Measurements from ENCODE around the gene AMBRA1.

Gene AMBRA1

GRCh38 chr11:46570790-46571398 lies 22.9 kb downstream of the AMBRA1 start:
- no peak for DNase-seq (ENCODE audit: low read depth in 2 of 2)

DNA sequence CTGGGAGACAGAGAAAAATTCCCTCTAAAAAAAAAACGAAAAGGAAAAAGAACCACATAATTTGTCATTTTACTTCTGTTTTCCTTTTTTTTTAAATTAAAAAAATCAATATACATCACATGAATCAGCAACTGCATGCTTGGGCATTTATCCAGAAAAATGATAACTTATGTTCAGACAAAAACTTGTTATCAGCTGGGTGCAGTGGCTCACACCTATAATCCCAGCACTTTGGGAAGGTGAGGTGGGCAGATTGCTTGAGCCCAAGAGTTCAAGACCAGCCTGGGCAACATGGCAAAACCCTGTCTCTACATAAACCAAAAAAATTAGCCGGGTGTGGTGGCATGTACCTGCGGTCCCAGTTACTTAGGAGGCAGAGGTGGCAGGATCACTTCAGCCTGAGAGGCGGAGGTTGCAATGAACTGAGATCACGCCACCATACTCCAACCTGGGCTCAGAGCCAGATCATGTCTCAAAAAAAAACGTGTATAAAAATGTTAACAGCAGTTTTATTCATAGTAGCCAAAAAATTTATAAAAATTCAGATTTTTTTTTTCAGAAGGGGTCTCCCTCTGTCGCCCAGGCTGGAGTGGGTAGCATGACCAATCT lies 28.5 kb downstream of the AMBRA1 start:
- DNase-seq (ENCODE audit: low read depth in 2 of 2) = no peak

GRCh38 chr11:46564459-46564858 lies 29.4 kb downstream of the AMBRA1 start:
- DNase-seq (ENCODE audit: low read depth in 2 of 2) = no peak

DNA sequence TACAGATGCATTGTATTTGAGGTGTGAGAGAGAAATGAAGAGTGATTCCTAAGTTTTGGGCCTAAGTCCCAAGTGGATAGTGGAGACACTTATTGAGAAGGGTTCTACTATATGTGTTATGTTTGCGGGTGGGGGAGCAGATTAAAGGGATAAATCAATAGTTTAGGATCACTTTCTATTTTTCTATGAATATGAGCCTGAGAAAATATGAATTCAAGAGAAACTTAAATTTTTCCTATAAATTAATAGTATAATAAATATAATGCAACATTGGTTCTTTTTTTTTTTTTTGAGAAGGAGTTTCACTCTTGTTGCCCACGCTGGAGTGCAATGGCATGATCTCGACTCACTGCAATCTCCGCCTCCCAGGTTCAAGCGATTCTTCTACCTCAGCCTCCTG lies 31.3 kb downstream of the AMBRA1 start:
- no peak for DNase-seq (ENCODE audit: low read depth in 2 of 2)

GRCh38 chr11:46560300-46560991 lies 33.4 kb downstream of the AMBRA1 start:
- DNase-seq (ENCODE audit: low read depth in 2 of 2) = peak in 1 of 2 donors; percentile 14

- no peak for DNase-seq (ENCODE audit: low read depth in 2 of 2)
Observed at GRCh38 chr11:46559815-46560214, 34.0 kb downstream of the AMBRA1 start.

DNA sequence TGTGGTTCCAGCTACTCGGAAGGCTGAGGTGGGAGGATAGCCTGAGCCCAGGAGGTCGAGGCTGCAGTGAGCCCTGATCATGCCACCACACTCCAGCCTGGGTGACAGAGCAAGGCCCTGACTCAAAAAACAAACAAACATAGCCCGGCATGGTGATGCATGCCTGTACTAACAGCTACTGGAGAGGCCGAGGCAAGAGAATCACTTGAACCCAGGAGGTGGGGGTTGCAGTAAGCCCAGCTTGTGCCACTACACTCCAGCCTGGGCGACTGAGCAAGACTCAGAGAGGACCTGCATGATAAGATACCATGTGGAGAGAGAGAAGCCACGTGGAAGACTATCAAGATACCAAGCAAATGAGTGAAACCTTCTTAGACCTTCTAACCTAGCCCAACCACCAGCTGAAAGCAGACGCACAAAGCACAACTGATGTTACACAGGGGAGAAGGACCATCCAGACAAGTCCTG lies 36.1 kb downstream of the AMBRA1 start:
- DNase-seq (ENCODE audit: low read depth in 2 of 2) = no peak

DNA sequence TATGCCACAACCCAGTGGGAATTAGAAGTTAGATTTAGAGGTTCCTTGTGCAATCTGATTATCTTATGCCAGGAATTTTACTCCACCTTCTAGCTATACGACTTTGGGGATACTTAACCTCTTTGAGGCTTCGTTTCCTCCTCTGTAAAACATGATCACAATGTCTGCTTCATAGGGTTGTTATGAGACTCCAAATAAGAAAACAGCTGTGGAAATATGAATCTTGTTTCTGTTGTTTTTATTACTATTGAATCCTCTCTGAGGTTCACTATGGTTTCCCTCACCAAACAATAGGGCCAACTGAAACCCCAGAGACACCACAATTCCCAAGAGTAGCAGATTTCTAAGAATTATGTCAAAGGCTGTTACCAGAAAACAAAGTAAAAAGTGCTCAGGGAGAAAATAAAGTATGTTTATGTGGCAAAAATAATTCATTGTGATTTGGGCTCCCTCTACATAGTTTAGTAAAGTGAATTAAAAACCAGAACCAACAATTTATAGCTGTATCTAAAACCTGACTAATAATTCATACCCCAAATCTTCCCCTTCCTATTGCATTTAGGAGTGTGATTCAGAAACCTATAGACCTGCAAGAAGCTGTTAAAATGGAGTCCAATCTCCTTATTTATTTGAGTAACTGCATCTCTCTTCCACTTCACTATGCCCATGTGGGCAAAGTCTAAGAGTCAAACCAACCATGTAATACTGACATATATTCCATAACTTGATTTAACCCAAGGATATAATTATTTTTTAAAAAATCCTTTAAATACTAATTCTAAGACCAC lies 38.4 kb downstream of the AMBRA1 start:
- DNase-seq (ENCODE audit: low read depth in 2 of 2) = no peak

GRCh38 chr11:46554213-46555147 lies 39.3 kb downstream of the AMBRA1 start:
- no peak for DNase-seq (ENCODE audit: low read depth in 2 of 2)

DNA sequence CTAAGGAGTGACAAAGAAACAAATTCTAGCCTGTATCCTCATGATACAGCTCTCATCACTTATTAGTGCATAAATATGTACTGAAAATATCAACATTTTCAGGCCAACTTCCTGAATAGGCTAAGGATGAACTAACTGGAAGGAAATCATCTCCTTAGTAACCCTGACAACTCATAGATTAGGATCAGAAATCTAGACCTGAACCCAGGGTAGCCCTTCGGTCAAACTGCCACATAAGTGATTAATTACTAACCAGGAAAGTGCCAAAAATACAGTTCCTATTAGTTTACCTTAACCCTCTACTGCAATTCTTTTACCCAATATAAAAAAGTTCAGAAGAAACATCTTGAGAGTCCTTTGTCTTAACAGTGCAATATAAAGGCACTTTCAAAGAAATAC lies 40.0 kb downstream of the AMBRA1 start:
- DNase-seq (ENCODE audit: low read depth in 2 of 2) = no peak

GRCh38 chr11:46551261-46551660 lies 42.6 kb downstream of the AMBRA1 start:
- no peak for DNase-seq (ENCODE audit: low read depth in 2 of 2)

DNA sequence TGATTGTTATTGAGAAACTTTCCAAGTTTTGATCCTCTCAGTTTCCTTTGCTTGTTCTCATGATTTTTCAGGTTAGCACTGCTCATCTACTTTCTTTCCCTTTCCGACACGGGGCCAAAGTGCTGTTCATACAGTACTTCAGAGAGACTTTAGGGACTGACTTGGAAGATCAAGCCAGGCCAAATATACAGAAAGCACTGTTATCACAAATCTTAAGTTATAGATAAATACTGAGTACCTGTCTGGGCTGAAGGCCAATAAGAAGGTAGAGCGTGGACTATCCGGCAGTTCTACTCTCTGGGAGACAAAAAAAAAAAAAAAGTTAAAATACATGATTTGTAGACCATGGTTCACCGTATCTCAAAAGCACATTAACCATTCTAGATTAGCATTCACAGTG lies 46.2 kb downstream of the AMBRA1 start:
- no peak for DNase-seq (ENCODE audit: low read depth in 2 of 2)

DNA sequence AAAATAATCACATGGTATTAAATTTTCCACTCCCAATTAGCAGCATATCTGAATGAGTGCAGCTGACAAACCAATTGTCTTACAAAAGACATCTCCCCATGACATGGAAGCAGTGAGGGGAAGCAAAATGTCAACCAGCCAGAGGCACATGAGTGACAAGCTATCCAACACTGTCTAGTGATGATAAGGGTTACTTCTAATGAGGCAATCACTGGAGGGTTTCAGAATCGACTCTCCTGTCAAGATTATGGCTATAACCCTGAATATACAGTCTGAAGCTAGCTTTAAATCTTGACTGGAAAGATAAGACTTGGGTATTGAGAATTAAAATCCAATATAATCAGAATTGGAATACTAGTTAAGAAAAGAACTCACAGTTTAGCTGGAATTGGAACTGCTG lies 50.3 kb downstream of the AMBRA1 start:
- no peak for DNase-seq (ENCODE audit: low read depth in 2 of 2)

GRCh38 chr11:46541593-46542371 lies 52.0 kb downstream of the AMBRA1 start:
- no peak for DNase-seq (ENCODE audit: low read depth in 2 of 2)

GRCh38 chr11:46540807-46541206 lies 53.0 kb downstream of the AMBRA1 start:
- DNase-seq (ENCODE audit: low read depth in 2 of 2) = no peak

DNA sequence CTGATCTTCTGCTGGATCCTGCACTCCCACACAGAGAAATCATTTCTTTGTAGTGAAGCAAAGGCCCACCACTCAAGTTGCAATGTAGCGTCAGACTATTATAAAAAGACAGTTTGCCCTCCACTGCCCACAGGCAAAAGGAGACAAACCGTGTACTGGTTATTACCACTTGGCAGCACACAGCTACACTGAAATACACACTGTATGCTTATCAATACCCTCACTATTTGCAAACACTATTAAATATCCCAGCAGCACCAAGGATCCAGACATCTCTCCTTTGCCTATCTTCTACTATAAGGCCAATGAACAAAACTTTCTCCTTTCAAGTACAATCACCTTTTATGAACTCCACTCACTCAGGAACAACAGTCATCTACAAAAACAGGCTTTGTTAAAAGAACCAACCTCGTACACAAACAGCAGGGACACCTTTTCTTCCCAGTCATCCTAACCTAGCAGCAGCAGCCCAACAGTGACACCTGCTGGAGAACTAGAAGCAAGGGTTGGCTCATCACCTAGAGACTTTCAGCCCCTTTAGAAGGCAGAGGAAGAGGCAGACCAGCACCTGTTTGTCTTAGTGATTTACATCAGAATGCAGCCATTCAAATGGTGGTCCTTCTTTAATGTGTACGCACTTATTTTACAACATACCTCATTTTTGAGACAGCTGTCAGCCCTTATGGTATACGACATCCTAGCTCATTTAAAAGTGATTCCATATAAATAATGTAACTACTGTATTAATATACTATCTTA lies 56.1 kb downstream of the AMBRA1 start:
- peak; percentile 28 to 34 for DNase-seq (ENCODE audit: low read depth in 2 of 2)

DNA sequence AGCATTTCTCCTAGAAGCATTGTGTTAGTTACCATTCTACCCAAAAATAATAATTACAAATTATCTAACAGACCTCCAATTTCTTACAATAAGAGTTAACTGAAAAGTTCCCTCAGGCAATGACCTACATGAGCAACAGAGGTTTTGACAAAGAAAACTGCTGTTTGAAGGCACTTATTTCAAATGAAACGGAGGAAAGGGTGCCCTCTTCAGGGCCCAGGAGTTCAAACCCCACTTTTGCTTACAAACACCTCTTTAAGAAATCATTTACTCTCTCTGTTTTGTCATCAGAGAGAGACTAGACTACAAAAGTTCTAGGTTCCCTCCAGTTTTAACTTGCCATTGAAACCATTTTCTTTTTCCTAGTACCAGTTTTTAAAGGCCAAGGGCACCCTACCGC lies 56.7 kb downstream of the AMBRA1 start:
- no peak for DNase-seq (ENCODE audit: low read depth in 2 of 2)

DNA sequence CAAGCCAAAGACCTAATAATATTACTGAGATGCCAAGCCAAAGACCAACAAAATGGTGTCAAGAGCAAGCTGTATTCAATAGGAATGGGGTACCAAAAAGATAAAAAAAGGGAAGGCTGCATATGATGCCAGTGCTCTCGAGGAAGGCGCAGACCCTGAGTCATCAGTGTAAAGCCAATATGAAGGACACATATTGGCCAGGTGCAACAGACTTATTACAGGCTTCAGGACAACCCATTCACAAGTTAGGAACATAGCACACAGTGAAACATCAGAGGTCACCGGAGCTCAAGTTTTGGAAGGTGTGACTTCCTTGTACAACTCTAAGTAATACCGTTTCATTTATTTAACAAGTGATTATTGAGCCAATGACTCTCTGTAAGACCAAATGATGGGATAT lies 58.1 kb downstream of the AMBRA1 start:
- no peak for DNase-seq (ENCODE audit: low read depth in 2 of 2)

GRCh38 chr11:46534711-46535110 lies 59.1 kb downstream of the AMBRA1 start:
- DNase-seq (ENCODE audit: low read depth in 2 of 2) = no peak

Measured in stimulated activated CD4-positive, alpha-beta T cell treated with anti-CD3 and anti-CD28 coated beads, Interleukin-1b, Interleukin-23, amount 100 ng/mL, for 4 hours (primary cell).